GM23248 (cell line): ENCODE measurements around the gene OLFM1.

Experiments used
- EZH2 ChIP-seq: fragments of 200-600 bp; sonication (generic); IDR thresholded peaks from 2 replicates; pipeline ENCODE4 v1.6.1; 2018; ENCODE audit warnings: antibody characterized with exemption, mild to moderate bottlenecking; ENCODE audit not compliant: insufficient read depth, poor library complexity, severe bottlenecking
- EZH2phosphoT487 ChIP-seq: fragments of 200-600 bp; sonication (generic); IDR thresholded peaks from 2 replicates; pipeline ENCODE4 v1.6.1; 2018; ENCODE audit warnings: antibody characterized with exemption, moderate library complexity, mild to moderate bottlenecking, low read depth; ENCODE audit not compliant: insufficient read depth

GRCh38 chr9:135157856-135158563, 70.5 kb downstream of the OLFM1 start:
- TF ChIP-seq EZH2 (no peak), EZH2phosphoT487 (no peak)
